WTC11 (cell line): ENCODE data around the gene OR5K4.

Experiments used
- NR3C1 ChIP-seq: sonication (generic); formaldehyde crosslinking; conservative IDR thresholded peaks from 2 replicates; pipeline ENCODE4 v1.8.1; 2023; ENCODE audit warnings: low read depth, mild to moderate bottlenecking, missing genetic modification reagents
- SMAD3 ChIP-seq: sonication (generic); formaldehyde crosslinking; IDR thresholded peaks from 2 replicates; pipeline ENCODE4 v1.8.0; 2022; ENCODE audit warnings: missing genetic modification reagents, mild to moderate bottlenecking, borderline replicate concordance
- TF ChIP-seq, protein P1 (sequence below): fragments of 200-600 bp; IDR thresholded peaks from 2 replicates; pipeline ENCODE4 v1.8.0; 2022; ENCODE audit warnings: antibody characterized with exemption
- TF ChIP-seq, protein P2 (sequence below): sonication (generic); formaldehyde crosslinking; IDR thresholded peaks from 2 replicates; pipeline ENCODE4 v1.8.1; 2023; ENCODE audit warnings: mild to moderate bottlenecking, missing genetic modification reagents, moderate library complexity

DNA sequence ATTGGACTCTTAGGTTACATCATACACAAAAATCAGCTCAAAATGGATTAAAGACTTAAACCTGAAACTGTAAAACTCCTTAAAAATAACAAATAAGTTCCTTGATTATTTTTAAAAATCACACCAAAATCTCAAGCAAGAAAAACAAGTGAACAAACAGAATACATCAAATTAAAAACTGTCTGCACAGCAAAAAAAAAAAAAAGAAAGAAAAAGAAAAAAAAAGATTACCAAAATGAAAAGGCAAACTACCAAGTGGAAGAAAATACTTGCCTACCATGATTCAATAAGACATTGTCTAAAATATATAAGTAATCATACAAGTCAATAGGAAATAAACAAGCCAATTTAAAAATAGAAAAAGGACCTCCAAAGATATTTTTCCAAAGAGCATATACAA is 17.5 kb downstream of the OR5K4 start:
- TF ChIP-seq, protein P1, sequence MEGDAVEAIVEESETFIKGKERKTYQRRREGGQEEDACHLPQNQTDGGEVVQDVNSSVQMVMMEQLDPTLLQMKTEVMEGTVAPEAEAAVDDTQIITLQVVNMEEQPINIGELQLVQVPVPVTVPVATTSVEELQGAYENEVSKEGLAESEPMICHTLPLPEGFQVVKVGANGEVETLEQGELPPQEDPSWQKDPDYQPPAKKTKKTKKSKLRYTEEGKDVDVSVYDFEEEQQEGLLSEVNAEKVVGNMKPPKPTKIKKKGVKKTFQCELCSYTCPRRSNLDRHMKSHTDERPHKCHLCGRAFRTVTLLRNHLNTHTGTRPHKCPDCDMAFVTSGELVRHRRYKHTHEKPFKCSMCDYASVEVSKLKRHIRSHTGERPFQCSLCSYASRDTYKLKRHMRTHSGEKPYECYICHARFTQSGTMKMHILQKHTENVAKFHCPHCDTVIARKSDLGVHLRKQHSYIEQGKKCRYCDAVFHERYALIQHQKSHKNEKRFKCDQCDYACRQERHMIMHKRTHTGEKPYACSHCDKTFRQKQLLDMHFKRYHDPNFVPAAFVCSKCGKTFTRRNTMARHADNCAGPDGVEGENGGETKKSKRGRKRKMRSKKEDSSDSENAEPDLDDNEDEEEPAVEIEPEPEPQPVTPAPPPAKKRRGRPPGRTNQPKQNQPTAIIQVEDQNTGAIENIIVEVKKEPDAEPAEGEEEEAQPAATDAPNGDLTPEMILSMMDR: no peak
- TF ChIP-seq SMAD3: no peak
- no peak for TF ChIP-seq NR3C1 (CRISPR knock-in tag)
- TF ChIP-seq, protein P2, sequence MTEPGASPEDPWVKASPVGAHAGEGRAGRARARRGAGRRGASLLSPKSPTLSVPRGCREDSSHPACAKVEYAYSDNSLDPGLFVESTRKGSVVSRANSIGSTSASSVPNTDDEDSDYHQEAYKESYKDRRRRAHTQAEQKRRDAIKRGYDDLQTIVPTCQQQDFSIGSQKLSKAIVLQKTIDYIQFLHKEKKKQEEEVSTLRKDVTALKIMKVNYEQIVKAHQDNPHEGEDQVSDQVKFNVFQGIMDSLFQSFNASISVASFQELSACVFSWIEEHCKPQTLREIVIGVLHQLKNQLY (CRISPR knock-in tag): no peak
